GM12873 (cell line): Measurements from ENCODE around the gene FAM120A.

Experiments
- CTCF ChIP-seq: IDR thresholded peaks from 2 replicates; pipeline ENCODE4 v1.5.1; 2012; ENCODE audit warnings: low read depth, mild to moderate bottlenecking, moderate library complexity, low read length, control low read depth; ENCODE audit not compliant: insufficient read depth; ENCODE audit errors: missing control alignments

The FAM120A gene

DNA sequence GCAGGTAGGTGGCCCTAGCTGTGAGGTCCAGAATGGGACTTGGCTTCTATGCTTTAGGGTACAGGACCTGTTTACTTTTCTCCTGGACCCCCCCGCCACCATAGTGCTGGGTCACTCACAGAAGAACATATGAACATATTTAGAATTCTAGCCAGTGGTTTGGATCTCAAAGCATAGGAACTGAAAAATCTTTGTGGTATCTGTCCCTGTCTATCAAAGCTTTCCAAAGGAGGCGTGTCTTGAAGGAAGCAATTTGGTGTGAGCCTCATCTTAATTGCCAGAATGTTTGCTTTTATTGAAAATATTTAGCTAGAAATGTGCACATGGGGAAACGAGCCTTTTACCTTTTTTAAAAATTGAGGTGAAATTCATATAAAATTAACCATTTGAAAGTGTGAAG is 131.1 kb downstream of the FAM120A start:
- no peak for TF ChIP-seq CTCF

DNA sequence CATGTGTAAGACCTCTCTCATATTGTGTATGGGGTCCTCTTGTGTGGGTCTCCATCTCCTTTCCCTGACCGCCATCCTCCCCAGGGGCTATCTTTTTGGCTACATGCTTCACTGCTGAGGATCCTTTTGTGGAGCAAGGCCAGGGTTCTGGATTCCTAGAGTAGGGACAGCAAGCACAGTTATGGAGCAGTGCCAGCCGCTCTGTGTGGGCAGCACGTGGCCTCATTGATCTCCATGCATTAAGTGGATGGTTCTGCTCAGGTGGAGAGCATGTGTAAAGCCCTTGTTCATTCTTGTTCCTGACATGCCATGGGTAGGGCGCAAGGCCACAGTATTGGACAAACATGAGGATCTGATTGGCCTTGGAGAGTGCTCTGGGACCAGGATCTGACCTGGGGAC is 133.8 kb downstream of the FAM120A start:
- TF ChIP-seq CTCF, result no peak

GRCh38 chr9:93585695-93586094 is 134.2 kb downstream of the FAM120A start:
- no peak for TF ChIP-seq CTCF

GRCh38 chr9:93586290-93587057 is 135.0 kb downstream of the FAM120A start:
- no peak for TF ChIP-seq CTCF

GRCh38 chr9:93587284-93587650 is 135.8 kb downstream of the FAM120A start:
- TF ChIP-seq CTCF, result no peak

GRCh38 chr9:93587651-93588347 is 136.3 kb downstream of the FAM120A start:
- no peak for TF ChIP-seq CTCF

- no peak for TF ChIP-seq CTCF
These were observed 137.4 kb downstream of the FAM120A start for GRCh38 chr9:93588641-93589609.
